ENCODE results near the gene OR10A6.

The OR10A6 gene

DNA sequence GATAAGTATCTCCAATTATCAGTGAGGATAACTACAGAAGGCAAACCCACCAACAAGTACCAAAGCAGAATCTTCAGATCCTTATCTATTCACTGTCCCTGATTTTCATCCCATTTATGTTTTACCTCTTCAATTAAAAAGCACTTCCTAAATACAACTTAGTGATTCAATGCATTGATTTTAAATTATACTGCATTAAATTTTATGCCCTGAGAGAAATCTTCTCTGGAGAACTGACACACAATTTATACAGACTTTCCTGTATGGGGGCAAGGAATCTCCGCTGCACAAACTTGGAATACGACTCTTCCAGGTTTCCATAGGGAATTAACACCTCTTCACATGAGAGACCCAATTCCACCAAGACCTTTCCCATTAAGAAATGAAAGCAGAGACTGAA lies 10.5 kb upstream of the OR10A6 start, which contains the start of gene OR10A3:
Gene OR10A3 (minus strand): TSS at position 101 of the 400 bp plus-strand sequence. CDS start 2,188 bp downstream, outside the sequence.
- H3K4me1 Mint-ChIP-seq: no peaks in the 10 kb centered on the region
- H3K27me3 Mint-ChIP-seq: peaks cover 21% of the 10 kb centered on the region

DNA sequence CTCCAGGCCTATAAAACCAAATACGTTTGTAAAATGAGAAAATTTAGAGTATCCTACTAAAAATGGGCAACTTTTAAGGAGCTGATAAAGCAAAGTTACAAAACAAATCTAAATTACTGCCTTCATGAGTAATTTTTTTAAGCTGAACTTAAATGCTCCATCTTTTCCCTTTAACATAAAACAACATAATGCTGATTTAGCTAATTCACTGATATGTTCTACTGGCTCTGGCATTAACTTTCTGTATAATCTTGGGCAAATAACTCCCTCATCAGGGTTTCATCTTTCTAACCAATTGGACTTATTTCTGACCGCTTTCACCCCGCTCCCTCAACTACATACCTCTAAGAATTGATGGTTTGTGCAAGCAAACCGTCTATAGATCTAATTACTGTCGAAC lies 10.1 kb upstream of the OR10A6 start:
- Mint-ChIP-seq H3K4me1 (no peaks in the 10 kb centered on the region), H3K27ac (no peak overlapping the region), H3K9me3 (peaks cover 11 to 28% of the 10 kb centered on the region in 2 donors), H3K27me3 (peaks cover 21% of the 10 kb centered on the region), H3K4me3 (no peak overlapping the region)
- DNase-seq (no peak), ATAC-seq (no peak)

More for the DNA sequence above, 10.5 kb upstream of the OR10A6 start, which contains the start of gene OR10A3:
- no peak for ATAC-seq
- H3K4me3 Mint-ChIP-seq: no peak within 1 kb of the TSS
- no peak for DNase-seq
- no peak within 1 kb of the TSS for H3K27ac Mint-ChIP-seq
- peaks cover 11 to 28% of the 10 kb centered on the region in 2 donors for H3K9me3 Mint-ChIP-seq

DNA sequence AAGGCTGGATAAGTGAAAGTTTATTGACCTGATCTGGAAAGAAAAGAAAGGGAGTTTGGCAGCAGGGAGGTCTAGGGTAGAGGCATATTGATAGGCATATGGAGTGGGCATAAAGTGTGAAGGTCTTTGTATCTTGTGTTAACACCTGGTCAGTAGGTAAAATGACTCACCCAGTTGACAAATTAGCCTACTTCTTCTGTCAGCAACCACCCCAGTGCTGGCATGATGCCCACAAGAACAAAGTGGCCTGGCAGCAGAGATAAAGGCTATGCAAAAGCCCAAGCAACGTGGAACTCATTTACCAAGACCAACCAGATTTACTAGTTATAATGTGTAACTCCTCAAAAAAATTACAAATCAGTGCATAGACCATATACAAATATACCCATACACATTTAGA lies 5.5 kb upstream of the OR10A6 start:
- Mint-ChIP-seq H3K4me1 (no peaks in the 10 kb centered on the region), H3K27ac (no peak overlapping the region), H3K4me3 (no peak overlapping the region), H3K27me3 (peaks cover 39% of the 10 kb centered on the region), H3K9me3 (peaks cover 0 to 2% of the 10 kb centered on the region in 2 donors)
- no peak for DNase-seq
- no peak for ATAC-seq

DNA sequence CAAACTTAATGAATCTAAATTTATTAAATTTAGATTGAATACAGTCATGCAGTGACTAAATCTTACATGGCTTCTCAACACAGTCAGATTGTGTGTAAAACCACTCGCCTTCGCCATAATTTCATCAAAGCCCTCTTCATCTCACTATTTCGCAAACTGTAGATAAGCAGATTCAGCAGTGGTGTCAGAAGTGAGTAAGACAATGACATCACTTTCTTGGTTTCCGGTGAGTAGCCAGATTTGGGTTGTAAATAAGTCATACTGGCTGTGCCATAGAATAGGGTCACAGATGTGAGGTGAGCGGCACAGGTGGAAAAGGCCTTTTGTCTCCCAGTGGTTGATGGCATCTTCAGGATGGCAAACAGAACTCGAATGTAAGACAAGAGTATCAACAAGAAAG lies 3.4 kb downstream of the OR10A6 start:
- DNase-seq: no peak
- no peaks in the 10 kb centered on the region for H3K4me1 Mint-ChIP-seq
- H3K27me3 Mint-ChIP-seq: peaks cover 26% of the 10 kb centered on the region
- H3K9me3 Mint-ChIP-seq: no peaks in the 10 kb centered on the region
- no peak overlapping the region for H3K4me3 Mint-ChIP-seq
- ATAC-seq: no peak
- H3K27ac Mint-ChIP-seq: no peak overlapping the region

DNA sequence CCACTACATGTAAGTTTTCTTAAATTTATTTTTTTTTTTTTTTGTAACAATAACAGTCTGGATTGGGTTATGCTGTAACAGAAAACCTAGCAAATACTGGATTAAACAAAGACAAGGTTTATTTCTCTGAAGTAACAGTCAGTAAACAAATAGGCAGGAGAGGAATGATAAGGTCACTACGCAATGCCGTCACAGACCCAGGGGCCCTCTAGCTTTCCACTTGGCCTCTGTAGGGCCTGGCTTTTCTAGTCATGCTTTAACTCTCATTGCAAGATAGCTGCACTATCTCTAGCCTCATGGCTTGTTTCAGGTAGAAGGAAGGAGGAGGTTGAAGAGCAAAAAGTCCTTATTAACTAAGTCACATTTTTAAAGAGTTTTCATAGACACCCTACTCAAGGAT lies 6.5 kb downstream of the OR10A6 start:
- ATAC-seq (no peak), DNase-seq (no peak)
- H3K4me1 Mint-ChIP-seq: no peaks in the 10 kb centered on the region
- H3K4me3 Mint-ChIP-seq: no peak overlapping the region
- H3K9me3 Mint-ChIP-seq: no peaks in the 10 kb centered on the region
- H3K27me3 Mint-ChIP-seq: peaks cover 9% of the 10 kb centered on the region
- no peak overlapping the region for H3K27ac Mint-ChIP-seq

DNA sequence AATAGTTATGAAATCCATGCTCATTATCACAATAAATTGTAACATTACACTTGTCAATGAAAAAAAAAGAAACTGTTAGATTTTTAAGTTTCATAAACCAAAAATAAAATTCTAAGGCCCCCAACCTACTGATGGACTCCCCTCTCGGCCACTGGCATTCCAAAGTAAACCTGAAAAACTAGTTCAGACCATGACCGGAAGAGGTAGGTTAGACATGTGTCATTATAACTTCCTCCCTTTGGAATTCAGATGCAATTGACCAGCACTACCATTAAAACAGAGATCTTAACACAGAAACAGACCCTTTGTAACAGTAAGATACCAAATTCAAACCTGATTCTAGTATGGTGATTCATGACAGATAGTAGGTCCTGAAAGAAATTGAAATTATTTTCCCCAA lies 12.9 kb downstream of the OR10A6 start:
- Mint-ChIP-seq H3K27ac (no peak overlapping the region), H3K4me3 (no peak overlapping the region), H3K27me3 (peaks cover 13% of the 10 kb centered on the region), H3K4me1 (no peaks in the 10 kb centered on the region), H3K9me3 (no peaks in the 10 kb centered on the region)
- ATAC-seq (no peak), DNase-seq (no peak)

DNA sequence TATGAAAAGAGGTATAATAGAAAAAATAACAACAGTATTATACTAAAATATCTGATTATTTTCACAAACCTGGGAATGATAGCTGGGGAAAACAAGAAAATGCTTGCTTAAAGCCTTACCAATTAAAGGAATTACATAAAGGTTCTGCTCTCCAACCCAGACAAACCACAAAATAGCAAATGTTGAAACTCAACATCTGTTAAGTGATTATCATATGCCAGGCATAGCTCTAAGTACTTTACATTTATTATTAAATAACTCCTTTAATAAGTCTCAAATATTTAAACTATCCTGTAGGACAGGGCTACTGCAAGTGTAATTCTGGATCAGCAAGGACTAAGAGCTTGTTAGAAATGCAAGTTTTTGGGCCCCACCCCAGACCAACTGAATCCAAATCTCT lies 20.1 kb downstream of the OR10A6 start:
- ATAC-seq (no peak), DNase-seq (no peak)
- Mint-ChIP-seq H3K4me3 (no peak overlapping the region), H3K9me3 (no peaks in the 10 kb centered on the region), H3K27ac (no peak overlapping the region), H3K4me1 (no peaks in the 10 kb centered on the region), H3K27me3 (peaks cover 40% of the 10 kb centered on the region)

DNA sequence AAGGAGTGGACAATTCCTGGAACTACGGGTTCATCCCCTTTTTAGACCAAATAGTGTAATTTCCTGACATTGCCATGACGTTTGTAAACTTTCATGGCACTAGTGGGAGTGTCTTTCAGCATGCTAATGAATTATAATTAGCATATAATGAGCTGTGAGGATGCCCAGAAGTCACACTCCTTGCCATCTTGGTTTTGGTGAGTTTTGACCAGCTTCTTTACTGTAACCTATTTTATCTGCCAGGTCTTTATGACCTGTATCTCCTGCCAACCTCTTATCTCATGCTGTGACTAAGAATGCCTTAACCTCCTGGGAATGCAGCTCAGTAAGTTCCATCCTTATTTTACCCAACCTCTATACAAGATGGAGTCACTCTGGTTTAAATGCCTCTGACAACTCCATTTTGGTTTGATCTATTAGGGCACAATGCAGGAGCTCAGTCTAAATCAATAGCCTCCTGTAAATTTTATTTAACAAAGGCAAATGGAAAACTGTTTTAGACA lies 20.7 kb downstream of the OR10A6 start:
- H3K4me3 Mint-ChIP-seq: no peak overlapping the region
- peaks cover 46% of the 10 kb centered on the region for H3K27me3 Mint-ChIP-seq
- H3K27ac Mint-ChIP-seq: no peak overlapping the region
- H3K9me3 Mint-ChIP-seq: no peaks in the 10 kb centered on the region
- no peaks in the 10 kb centered on the region for H3K4me1 Mint-ChIP-seq
- ATAC-seq (no peak), DNase-seq (no peak)

DNA sequence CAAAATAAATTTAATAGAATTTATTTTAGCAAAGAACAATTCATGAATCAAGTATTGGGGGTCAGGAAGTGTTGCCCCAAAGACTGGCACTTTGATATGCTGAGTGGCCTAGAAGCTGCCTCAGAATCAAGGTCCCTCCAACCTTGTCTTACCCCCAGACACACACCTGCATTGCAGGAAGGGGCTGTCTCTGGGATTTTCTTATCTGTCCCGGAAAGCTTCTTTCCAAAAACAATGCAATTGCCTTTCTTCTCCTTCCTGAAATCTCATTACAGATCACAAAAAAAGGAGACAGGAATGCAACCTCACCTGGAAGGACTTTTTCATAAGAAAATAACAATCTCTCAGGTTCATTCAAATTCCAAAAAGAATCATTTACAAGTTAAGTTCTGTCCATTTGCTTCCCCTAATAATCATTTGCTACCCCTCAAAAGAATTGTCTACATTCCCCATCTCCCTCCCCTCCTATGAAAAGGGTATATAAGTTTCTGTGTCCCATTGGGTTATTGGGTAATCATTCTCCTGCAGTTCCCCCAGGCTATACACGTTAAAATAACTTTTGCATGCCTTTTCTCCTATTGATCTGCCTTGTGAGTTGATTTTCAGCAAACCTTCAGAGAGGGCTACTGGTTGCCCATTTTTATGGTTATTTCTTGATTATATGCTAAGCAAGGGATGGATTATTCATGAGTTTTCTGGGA lies 21.3 kb downstream of the OR10A6 start:
- Mint-ChIP-seq H3K9me3 (no peaks in the 10 kb centered on the region), H3K4me3 (no peak overlapping the region), H3K4me1 (no peaks in the 10 kb centered on the region), H3K27ac (no peak overlapping the region), H3K27me3 (peaks cover 48% of the 10 kb centered on the region)
- DNase-seq (no peak), ATAC-seq (no peak)

DNA sequence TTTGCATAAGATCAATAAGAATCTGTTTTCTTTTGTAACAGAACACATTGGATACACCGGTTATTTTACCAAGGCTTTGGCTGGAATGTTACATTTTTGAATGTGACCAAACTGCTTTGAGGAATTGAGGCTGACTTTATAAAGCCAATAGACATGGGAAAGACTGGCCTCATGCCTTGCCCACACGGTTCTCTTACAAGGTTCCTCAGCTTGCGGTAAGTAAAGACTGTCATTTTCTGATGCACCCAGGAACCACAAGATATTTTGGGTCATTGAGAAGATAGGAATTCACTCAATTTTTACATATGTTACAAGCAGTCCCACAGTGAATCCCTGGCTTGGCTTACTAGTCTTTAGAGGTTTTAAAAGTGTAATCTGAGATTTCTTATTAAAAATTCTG lies 23.9 kb downstream of the OR10A6 start:
- no peak overlapping the region for H3K4me3 Mint-ChIP-seq
- ATAC-seq: no peak
- H3K27ac Mint-ChIP-seq: no peak overlapping the region
- no peak for DNase-seq
- no peaks in the 10 kb centered on the region for H3K9me3 Mint-ChIP-seq
- H3K27me3 Mint-ChIP-seq: peaks cover 57% of the 10 kb centered on the region
- no peaks in the 10 kb centered on the region for H3K4me1 Mint-ChIP-seq

DNA sequence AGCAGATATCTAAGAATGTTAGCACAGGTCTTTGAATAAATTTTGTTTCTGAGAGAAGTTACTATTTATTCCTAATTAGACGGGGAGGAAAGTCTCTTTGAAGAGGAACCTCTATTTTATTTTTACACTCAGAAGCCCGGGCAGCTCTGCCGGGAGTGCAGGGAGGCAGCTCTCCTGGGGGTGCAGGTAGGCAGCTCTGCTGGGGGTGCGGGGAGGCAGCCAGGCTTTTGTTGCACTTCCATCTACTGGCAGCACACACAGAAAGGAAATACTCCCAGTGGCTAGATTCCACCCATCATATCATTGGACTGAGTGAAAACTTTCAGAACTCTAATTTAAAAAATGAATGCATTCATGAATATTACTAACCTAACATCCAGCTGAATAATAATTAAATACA lies 24.6 kb downstream of the OR10A6 start:
- Mint-ChIP-seq H3K27ac (no peak overlapping the region), H3K4me3 (no peak overlapping the region), H3K9me3 (no peaks in the 10 kb centered on the region), H3K27me3 (peaks cover 58% of the 10 kb centered on the region), H3K4me1 (no peaks in the 10 kb centered on the region)
- no peak for DNase-seq
- ATAC-seq: no peak

DNA sequence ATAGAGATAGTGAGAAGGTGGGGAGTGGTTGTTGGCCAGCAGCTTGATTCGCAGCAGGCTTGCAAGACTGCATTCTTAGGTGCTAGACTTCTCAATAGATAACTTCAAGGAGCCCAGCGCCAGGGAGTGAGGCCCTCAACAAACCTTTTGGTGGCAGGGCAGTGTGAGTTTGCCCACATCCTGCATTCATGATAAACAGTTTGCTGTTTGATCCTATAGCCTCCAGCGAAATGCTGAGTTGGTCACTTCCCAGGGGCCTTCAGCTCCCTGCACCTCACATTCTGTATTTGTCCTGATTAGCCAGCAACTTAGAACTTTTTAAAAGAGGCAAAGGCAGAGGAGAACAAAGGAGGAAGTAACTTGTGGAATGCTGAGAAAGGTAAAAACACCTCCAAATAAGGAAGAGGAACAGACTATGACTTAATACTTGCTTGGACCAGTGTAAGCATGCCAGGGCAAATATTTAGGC lies 25.1 kb downstream of the OR10A6 start:
- DNase-seq (no peak), ATAC-seq (no peak)

DNA sequence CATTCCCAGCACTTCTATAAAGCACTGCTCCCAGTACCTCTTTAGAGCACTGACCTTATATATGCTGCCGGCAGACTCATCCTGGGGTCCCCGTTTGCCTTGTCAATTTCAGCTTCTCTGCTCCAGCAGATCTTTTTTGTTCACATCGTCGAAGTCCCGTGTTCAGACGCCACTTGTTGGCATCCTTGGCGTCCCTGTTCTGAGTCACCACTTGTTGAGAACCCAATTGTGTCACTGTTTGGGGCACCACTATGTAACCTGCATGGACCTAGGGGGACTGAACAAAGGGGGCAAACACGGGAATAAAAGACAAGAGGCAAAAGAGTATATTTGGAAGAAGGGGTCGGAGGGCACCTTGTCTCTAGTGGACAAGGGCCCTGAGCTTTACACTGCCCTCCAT lies 25.5 kb downstream of the OR10A6 start:
- no peak for ATAC-seq
- DNase-seq: no peak
- no peak overlapping the region for H3K4me3 Mint-ChIP-seq
- no peaks in the 10 kb centered on the region for H3K9me3 Mint-ChIP-seq
- H3K27me3 Mint-ChIP-seq: peaks cover 62% of the 10 kb centered on the region
- H3K27ac Mint-ChIP-seq: no peak overlapping the region
- no peaks in the 10 kb centered on the region for H3K4me1 Mint-ChIP-seq

More for the DNA sequence above, 25.1 kb downstream of the OR10A6 start:
- Mint-ChIP-seq H3K9me3 (no peaks in the 10 kb centered on the region), H3K27me3 (peaks cover 62% of the 10 kb centered on the region), H3K4me3 (no peak overlapping the region), H3K27ac (no peak overlapping the region), H3K4me1 (no peaks in the 10 kb centered on the region)

DNA sequence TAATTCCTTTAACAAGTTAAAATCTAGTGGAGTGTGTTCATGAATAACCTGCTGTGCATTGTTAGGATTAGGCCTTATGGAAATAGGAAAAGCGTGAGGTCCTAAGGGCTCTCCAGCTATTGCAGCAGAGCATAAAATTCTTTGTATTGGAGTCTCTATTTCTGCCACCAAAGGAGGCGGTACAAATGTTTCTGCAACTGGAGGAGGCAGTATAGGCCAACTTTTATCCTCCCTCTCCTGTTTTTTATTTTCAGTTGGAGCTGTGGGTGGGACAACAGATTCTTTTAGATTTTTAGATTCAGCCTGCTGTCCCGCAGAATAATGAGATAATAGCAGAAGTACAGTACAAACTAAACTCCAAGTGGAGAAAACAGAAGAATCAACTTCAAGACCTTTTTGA lies 26.2 kb downstream of the OR10A6 start:
- Mint-ChIP-seq H3K27me3 (peaks cover 55% of the 10 kb centered on the region), H3K27ac (no peak overlapping the region), H3K4me1 (no peaks in the 10 kb centered on the region), H3K9me3 (no peaks in the 10 kb centered on the region), H3K4me3 (no peak overlapping the region)
- ATAC-seq: no peak
- DNase-seq: no peak

DNA sequence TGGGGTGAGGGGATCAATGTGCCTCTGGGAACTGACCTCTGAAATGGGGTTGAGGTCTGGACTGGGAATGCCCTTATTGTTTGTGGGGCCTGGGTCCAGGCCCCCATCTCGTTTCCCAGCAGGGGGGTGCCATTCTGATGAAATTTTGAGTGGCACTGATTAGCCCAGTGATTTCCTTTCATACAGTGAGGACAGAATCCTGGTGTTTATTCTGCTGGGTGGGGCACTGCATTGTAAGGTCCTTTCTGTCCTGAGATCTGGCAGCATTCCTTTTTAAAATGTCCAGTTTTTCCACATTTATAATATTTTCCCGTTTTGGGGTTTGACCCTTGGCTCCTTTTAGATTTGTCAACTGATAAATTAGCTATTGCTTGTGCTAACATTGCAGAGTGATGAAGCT lies 27.1 kb downstream of the OR10A6 start:
- no peak for ATAC-seq
- H3K9me3 Mint-ChIP-seq: no peaks in the 10 kb centered on the region
- peaks cover 51% of the 10 kb centered on the region for H3K27me3 Mint-ChIP-seq

DNA sequence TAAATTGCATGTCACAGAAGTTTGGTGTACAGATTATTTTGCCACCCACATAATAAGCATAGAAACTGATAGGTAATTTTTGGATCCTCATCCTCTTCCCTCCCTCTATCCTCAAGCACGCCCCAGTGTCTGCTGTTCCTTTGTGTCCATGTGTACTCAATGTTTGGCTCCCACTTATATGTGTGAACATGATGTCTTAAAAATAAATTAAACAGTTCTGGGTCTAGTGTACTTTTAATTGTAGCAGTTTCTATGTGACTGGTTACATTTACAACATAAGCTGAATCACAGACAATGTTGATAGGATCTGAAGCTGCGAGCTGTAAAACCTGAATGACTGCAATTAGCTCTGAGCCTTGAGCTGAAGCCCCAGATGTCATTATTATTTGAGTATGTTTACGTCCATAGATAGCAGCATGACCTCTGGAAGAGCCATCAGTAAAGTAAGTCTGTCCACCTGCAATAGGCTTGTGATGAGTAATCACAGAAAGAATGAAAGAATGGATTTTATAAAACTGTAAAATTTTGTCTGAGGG lies 29.7 kb downstream of the OR10A6 start:
- DNase-seq: no peak
- ATAC-seq: no peak
- peaks cover 40% of the 10 kb centered on the region for H3K27me3 Mint-ChIP-seq
- H3K4me3 Mint-ChIP-seq: no peak overlapping the region
- H3K27ac Mint-ChIP-seq: no peak overlapping the region
- no peaks in the 10 kb centered on the region for H3K9me3 Mint-ChIP-seq
- H3K4me1 Mint-ChIP-seq: no peaks in the 10 kb centered on the region

More for the DNA sequence above, 27.1 kb downstream of the OR10A6 start:
- no peak for DNase-seq
- Mint-ChIP-seq H3K4me3 (no peak overlapping the region), H3K27ac (no peak overlapping the region), H3K4me1 (no peaks in the 10 kb centered on the region)

All from stimulated activated naive CD8-positive, alpha-beta T cell treated with anti-CD3 and anti-CD28 coated beads, Interleukin-15, amount 100 ng/mL, for 72 hours (primary cell).